GM19395 (cell line): Measurements from ENCODE around the gene KCNJ3.

Experiments
- ATAC-seq: cut with Tn5 transposase; IDR thresholded peaks from one replicate; pipeline ENCODE4 v1.9.1; 2021; ENCODE audit warnings: mild to moderate bottlenecking, moderate library complexity; ENCODE audit not compliant: unreplicated experiment

The KCNJ3 gene, protein sequence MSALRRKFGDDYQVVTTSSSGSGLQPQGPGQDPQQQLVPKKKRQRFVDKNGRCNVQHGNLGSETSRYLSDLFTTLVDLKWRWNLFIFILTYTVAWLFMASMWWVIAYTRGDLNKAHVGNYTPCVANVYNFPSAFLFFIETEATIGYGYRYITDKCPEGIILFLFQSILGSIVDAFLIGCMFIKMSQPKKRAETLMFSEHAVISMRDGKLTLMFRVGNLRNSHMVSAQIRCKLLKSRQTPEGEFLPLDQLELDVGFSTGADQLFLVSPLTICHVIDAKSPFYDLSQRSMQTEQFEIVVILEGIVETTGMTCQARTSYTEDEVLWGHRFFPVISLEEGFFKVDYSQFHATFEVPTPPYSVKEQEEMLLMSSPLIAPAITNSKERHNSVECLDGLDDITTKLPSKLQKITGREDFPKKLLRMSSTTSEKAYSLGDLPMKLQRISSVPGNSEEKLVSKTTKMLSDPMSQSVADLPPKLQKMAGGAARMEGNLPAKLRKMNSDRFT

DNA sequence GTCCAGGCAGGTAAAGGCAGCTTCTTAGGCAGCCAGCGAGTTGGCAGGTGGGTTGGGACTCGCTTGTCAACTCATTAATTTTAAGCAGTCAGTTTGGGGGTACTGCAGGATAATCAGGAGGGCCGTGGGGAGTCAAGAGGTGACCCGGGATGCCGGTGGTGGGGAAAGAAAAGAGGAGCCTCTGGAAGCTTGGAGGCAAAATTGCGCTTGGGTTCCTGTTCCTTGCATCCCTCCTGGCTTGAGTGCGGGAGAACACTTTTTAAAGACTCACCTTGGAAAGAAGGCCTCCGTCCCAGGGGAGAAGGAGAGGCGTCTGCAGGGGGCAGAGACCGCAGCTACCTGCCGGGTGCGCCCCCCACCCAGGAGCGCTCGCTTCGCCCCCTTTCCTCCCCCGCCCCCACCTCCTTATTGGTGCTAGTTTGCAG, at the start of gene KCNJ3:
Gene KCNJ3, plus strand, starts transcription at position 400 of the 425 bp plus-strand sequence. CDS start 81 bp downstream, outside the sequence.
- no peak for ATAC-seq

DNA sequence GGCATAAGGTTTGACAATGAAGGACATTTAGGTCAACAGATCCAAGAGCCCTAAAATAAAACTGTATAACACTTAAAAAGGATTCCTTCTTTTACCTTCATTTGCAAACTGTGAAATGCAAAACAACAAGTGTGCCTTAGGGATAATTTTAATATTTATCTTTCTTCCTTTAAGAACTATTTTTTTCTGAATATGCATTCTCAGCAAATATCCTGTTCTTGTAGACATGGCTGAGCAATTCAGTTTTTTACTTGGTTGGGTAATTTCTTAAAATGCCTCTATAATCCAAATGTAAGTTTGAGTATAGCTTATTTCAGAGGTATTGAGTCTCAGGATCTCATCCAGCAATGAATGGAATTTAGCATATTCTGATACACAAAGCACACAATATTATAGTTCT, 43.0 kb upstream of the KCNJ3 start:
- no peak for ATAC-seq

DNA sequence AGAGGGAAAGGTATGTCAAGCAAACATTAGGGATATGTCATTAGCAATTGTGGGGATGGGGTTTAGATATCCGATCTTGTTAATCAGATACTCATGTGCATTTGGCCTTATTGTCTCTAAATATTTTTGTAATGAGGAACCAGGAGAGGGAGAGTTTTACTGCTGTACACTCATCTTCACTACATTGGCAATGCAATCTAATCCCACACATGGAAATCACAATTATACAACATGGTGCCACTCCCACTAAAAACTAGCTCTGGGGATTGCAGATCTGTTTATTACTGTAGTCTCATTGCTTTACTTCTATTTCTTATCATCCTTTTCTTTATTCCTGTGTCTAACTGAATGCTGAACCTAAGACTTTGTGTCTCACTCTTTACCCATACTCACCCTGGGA, 39.6 kb upstream of the KCNJ3 start:
- no peak for ATAC-seq

DNA sequence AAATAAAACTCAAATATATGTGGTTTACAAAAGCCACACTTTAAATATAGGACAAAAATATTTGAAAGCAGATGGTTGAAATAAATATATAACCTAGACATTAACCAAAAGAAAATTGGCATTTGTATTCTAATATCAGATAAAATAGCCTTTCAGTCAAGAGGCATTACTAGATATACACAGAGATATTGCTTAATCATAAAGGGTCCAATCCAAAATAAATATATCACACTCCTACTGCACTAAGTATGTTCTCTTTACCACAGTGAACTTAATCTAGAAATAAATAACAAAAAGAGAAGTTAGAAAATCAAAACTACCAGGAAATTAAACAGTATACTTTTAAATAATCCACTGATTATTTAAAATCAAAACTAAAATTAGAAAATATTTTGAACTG, 34.2 kb upstream of the KCNJ3 start:
- ATAC-seq = no peak

DNA sequence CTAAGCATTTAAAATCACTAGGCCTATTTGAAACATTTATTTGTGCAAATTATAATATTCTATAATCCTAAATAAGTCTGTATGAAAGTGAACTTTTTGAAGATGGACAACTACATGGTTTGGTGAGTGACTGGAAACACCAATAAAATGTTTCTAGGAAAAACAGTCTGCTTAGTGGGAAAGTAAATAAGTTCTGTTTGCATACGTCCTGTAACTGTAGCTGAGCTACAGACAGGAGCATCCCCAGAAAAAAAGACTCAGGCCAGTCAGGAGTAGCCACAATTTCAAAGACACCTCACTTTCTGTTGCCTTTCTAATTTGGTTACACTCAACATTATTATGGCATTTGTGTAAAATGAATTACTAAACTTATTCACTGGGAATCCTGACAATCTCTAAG, 28.4 kb upstream of the KCNJ3 start:
- no peak for ATAC-seq

DNA sequence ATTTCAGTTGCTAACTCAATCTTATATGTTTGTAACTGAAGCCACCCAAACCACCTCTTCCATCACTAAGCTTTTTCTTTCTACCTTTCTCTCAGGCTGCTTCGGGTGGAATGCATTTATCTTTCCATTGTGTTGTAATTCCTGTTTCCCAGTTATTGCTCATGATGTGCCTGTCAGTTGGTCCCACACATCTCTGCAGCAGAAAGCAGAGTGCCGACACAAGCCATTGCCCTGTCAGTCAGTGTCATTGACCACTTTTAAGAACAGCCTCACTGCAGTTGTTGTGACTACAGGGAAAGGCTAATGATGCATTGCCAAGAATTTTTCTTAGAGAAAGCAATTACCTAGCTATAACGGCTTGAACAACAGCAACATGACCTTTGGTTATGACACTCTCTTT, 24.8 kb upstream of the KCNJ3 start:
- ATAC-seq = no peak

DNA sequence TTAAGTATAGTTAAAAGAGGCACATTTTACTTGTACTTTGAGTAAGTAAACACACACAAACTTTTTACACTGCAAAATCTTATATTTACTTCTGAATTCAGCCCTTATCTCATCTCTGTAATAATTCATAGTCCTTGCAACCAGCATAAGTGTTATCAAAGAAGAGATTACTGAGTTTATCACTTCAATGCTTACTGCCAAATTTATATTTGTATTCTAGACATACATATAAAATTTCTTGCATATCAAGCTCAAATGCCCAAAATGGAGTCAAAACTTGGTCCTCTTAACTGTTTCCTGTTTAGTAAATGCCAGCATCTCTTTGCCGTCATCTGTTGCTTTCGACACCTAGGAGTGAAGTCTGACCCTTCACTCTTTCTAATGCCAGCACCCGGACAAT, 21.1 kb upstream of the KCNJ3 start:
- ATAC-seq = no peak

DNA sequence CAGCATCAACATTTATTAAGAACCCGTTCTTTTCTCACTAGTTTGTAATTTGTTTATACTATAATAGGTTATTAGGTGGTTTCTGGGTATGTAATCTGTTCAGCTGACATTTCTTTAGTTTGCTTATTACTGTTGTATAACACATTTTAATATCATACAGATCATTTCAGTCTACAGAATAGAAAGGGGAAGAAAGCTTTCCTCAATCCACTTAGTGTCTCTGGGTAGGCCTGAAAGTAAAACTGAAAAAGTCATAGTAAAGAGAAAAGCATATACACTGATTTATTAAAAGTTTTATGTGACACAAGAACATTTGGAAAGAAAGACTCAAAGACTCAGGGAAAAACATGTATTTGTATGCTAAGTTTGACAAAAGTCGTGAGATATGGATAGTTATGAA, 16.8 kb upstream of the KCNJ3 start:
- ATAC-seq = no peak

DNA sequence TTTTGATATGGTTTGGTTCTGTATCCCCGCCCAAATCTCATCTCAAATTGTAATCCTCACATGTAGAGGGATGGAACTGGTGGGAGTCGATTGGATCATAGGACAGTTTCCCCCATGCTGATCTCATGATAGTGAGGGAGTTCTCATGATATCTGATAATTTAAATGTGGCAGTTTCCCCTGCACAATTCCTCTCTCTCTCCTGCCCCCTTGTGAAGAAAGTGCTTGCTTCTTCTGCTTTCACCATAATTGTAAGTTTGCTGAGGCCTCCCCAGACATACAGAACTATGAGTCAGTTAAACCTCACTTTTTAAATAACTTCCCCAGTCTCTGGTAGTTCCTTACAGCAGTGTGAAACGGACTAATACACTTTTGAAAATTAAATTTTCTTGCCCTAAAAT, 12.3 kb upstream of the KCNJ3 start:
- ATAC-seq = no peak

DNA sequence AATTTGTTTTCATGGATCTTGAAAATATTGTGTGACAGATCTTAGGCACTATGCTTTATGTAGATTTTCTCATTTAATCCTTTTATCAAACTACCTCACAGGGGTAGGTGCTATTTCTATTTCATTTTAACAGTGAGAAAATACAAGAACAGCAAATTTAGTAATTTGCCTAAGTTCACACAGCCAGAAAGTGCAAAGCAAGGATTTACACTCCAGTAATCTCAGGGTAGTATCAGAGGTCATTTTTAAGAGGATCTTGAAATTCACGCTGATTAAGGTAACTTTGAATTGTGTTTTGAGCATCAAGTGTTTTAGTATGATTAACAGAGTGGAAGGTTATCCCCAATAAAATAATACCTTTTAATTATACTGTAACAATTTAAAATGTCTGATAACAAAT, 10.1 kb upstream of the KCNJ3 start:
- no peak for ATAC-seq

DNA sequence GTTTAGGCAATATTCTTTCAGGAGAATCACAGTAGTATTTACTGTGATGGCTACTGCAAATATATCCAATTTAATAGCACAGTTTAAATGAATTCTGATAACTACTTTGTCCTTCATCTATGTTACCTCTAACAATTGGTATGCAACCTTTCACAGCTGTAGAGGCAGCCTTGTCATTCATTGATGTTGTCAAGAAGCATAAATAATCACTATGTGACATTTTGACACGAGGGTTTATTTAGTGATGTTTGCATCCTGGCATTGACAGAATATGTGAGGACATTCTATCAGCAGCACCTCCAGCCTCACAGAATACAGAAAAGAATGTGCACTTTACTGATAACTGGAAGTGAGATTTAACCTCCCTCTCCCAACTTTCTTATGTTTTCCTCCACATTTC, 9.3 kb upstream of the KCNJ3 start:
- ATAC-seq = no peak

DNA sequence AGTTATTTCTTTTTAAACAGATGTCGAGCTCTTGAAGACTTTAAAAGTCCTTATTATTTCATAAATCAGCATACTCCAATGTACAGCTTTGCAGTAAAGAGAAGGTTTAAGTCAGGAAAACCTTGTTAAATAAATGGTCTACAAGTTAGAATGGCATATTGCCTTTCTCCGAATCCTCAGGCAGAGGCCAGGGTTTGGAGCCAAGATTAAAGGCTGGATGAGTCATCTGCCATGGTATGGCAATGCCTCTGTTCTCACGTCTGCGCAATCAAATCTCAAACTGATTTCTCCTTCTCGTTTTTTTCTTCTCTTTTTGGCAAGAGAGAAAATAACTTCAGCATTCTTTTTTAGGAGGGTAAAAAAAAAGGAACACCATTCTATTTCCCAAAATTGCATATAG, 5.6 kb upstream of the KCNJ3 start:
- no peak for ATAC-seq

DNA sequence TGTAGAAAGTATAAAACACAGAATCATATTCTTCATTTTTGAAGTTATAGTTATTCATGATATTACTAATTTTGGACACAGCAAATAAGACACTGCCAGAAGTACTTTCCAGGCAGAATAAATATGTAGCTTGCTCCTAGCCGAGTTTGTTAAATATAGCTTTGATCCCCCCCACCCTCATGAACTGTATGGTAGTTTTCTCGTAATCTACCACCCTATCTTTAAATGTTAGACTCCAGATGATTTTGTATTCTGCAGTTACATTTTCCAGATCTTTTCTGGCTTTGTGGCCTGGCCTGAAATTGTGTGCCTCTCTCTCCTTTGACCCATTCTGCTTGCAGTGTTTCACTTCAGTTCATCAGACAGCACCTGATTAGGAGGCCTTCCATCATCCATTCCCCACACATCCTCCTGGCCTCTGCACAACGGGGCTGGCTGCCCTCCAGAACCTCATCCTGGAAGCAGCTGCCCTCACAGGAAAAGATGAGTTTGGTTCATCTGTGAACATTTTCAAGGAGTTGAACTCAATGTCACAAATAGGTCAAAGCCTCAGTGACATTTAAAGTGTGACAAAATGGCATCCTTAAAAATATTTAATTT, 4.7 kb upstream of the KCNJ3 start:
- no peak for ATAC-seq

DNA sequence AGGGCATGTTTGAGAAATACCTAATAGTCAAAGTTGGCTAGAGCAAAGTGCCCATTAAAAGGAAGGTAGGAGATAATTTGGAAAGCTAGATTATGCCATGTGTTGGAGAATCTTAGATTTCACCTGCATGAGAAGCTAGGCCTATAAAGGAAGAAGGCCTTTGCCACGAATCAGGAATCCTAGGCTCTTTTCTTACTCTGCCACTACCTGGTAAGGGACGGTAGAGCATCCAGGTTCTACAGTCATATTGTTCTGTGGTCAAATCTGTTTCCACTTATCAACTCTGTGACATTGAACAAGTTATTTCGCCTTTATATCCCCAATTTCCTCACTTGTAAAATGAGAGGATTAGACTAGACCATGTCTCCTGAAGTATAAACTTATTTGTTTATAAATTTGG, 3.6 kb upstream of the KCNJ3 start:
- ATAC-seq = no peak

DNA sequence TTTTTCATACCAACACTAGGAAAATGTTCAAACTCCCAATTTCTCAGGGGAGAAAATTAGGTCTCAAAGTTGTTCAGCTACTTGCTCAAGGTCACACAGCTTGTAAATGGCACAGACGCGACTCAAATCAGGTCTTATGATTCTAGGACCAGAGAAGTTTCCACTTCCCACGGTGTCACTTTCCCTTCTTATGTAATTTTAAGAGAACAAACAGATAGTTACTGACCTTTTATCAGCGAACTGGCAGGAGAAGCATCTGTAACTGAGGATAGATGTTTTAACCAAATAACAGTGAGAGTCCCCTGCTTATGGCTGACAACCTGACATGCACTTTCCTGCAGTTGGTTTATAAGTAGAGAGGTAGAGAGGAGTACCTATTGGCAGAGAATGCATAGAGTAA, 2.1 kb upstream of the KCNJ3 start:
- no peak for ATAC-seq

DNA sequence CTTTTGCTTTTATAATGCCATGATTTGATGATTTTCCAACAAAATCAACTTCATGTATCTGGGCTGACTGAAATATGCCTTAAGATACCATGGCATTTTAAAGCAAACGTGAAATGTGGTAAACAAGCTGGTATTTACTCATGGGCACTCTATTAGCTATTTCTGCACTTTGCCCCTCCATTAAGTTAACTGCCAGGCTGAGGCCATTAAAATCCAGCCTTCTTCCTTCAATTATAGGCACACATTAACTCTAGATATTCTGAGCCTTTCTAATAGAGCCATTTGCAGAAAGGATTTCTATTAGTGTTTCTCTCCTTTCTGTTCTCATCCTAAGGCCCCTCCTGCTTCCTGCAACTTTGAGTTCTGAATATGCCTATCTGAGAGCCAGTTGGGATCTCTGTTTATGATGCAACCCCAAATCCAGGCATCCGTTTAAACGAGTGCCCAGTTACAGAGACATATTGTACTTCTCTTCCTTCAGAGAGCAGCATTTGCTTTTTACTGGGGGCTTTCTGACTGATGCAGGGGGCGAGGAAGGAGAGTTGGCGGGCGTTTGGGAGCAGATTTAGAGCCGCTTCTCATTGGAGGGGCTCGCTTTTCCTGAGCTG, 1.6 kb upstream of the KCNJ3 start:
- no peak for ATAC-seq

DNA sequence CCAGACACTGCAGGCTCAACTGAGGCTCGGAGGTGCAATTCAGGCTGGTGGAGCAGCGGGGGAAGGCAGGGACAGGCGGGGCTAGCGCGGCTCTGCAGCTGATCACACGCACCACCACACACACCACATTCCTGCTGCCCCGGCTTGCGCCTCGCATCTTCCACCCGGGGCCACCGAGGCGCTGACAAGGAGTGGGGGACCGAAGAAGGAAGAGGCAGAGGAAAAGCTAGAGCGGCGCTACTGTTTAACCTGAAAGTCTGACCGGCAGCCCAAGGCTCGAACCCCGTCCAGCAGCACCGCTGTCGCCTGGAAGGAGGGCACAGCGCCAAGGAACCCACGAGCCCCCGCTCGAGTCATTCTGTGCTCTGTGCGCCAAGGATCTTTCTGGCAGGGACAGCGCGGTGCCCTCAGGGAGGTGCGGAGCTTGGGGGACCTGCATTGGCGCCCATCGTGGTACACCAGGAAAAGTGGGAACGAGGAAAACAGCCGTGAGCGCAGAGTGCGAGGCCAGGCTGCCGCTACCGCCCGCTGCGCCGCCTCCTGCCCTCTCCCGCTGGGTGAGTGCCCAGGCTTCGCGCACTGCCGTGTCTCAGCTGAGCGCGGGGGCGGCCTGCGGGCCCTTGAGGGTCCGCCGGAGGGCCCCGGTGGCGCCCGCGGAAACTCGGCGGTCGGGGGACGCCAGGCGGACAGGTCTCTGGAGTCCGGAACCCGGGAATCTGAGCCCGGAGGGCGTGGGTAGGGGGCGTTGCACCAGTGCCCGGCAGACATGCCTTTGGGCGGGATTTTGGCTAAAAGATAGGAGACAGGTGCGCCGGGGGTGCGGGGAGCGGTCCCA, 860 bp upstream of the KCNJ3 start:
- ATAC-seq = no peak

DNA sequence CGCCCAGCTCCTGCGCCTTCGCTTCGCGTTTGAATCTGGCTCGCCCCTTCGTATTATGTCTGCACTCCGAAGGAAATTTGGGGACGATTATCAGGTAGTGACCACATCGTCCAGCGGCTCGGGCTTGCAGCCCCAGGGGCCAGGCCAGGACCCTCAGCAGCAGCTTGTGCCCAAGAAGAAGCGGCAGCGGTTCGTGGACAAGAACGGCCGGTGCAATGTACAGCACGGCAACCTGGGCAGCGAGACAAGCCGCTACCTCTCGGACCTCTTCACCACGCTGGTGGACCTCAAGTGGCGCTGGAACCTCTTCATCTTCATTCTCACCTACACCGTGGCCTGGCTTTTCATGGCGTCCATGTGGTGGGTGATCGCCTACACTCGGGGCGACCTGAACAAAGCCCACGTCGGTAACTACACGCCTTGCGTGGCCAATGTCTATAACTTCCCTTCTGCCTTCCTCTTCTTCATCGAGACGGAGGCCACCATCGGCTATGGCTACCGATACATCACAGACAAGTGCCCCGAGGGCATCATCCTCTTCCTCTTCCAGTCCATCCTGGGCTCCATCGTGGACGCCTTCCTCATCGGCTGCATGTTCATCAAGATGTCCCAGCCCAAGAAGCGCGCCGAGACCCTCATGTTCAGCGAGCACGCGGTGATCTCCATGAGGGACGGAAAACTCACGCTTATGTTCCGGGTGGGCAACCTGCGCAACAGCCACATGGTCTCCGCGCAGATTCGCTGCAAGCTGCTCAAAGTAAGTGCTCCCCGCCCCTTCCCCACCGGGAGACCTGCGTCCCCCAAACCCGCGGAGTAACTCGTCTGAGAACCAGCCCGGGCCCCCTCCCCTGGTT, 453 bp downstream of the KCNJ3 start:
- no peak for ATAC-seq

DNA sequence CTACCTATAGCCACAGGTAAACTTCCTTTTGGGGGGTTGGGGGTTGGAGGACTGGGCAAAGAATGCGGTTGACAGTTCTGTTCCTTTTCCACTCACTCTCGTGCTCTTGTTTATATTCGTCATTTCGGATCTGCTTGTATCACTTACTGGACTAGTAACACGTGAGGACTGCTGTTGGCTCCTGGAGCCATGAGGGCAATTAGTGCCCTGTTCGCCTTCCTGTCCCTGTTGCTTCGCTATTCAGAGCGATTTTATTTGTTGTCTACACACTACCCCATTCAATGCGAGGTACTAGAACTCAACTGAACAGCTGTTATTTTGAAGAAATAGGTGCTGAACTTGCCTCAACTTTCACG, 1.1 kb downstream of the KCNJ3 start:
- no peak for ATAC-seq

DNA sequence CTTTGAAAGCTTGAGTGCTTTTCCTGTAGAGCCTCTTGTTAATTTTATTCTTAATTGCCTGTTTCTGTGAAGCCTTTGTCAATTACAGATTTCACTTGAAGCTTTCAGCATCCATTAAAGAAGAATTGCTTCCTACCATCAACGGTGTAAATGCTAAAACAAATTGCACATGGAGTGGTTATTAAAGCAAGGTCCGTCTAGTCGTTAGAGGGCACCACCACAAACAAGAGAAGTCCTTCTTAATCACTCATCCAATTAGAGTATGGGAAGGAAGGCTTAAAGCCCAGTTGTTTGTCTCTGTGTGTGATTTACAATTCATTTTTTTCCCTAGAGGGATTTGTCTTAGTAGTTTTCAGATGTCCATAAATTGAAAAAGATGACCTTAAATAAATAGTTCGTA, 1.6 kb downstream of the KCNJ3 start:
- no peak for ATAC-seq
